Stimulated activated CD8-positive, alpha-beta memory T cell treated with anti-CD3 and anti-CD28 coated beads, Interleukin-7, amount 100 ng/mL, for 24 hours (primary cell): ENCODE data around the gene COCH.
"Not testable (repeated sequence)": the region's sequence is repeated elsewhere in the genome, so short reads cannot be mapped to it uniquely, and the experiment has no call there.

ENCODE experiments used
- DNase-seq: peaks from one replicate; pipeline ENCODE4 v3.0.0-alpha.2; 2020; ENCODE audit warnings: low read depth

The COCH gene

GRCh38 chr14:30875788-30876053 lies 1.4 kb downstream of the COCH start:
- no peak for DNase-seq

DNA sequence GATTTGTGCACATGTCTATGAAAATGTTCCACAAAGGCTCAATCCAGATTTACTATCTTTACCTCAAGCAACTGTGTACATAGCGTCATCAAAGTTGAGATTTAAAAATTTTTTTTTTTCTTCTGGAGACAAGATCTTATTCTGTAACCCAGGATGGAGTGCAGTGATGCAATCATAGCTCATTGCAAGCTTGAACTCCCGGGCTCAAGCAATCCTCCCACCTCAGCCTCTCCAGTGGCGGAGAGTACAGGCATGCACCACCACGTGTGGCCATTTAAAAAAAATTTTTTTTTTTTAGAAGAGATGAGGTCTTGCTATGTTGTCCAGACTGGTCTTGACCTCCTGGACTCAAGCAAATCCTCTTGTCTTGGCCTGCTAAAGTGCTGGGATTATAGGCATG lies 2.3 kb downstream of the COCH start:
- no peak for DNase-seq

DNA sequence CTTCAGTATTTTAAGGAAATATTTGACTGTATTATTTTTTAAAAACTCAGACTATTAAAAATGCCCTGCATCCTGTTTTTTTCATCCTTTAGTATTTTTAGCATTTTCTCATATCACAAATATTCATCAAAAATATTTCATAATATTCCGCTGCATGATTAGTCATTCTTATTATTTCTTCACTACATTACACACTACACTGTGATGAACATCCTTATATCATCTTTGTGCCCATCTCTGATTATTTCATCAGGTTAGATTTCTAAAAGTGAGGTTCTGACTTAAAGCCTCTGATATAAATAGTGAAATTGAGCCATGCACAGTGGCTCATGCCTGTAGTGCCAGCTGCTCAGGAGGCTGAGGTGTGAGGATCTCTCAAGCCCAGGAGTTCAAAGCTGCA lies 8.1 kb downstream of the COCH start:
- no peak for DNase-seq

DNA sequence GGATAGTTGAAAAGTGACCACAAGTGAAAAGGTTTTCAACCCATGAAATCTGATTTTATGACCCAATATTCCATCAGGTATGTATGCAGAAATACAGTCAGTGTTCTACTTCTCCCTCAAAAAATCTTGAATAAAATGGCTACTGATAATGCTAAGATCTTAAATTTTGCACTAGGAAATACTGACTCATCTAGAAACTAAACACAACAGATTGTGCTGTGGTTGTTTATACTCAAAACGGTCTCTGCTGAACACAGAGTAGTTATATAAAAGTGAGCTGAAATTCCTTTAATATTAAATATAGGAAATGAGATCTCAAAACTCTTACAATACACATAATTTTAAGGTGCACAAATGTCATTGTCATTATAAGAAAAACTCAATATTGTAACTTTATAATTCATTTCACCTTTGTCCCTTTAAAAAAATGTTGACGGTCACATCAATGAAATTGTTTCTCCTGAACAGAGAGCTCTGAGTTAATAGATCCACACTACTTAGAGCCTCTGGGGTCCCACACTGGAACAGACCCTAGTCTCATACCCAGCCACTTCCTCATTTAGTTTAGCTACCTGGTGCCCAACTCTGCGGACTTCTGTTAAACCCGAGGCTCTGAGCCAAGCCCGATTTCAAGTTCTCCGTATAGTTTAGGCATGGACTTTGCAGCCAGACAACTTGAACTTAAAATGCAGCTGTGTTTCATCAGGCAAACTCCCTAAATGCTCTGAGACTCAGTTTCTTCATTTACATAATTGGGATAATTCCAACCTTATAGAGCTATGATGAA lies 9.3 kb downstream of the COCH start:
- DNase-seq = no peak

- no peak for DNase-seq
These were observed 10.5 kb downstream of the COCH start for GRCh38 chr14:30884901-30885300.

DNA sequence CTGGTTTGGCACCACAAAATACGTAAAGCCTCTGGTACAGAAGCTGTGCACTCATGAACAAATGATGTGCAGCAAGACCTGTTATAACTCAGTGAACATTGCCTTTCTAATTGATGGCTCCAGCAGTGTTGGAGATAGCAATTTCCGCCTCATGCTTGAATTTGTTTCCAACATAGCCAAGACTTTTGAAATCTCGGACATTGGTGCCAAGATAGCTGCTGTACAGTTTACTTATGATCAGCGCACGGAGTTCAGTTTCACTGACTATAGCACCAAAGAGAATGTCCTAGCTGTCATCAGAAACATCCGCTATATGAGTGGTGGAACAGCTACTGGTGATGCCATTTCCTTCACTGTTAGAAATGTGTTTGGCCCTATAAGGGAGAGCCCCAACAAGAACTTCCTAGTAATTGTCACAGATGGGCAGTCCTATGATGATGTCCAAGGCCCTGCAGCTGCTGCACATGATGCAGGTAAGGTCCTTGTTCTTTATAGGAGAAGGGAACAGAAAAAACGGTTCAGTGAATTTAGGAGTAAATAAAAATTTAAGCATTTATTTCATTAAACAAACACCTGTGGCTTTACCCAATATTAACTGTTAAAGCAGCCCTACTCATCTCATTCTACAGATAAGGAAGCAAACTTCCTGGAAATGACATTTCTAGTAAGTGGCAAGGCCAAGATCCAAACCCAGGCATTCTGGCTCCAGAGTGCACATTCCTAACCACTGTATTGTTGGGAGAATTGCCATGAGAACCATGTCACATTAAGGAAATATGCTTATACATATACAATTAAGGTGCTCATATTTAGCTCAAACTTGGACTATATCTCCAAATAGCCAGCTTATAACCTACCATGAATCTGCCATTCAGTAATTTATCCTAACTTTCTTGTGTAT lies 11.7 kb downstream of the COCH start:
- no peak for DNase-seq

DNA sequence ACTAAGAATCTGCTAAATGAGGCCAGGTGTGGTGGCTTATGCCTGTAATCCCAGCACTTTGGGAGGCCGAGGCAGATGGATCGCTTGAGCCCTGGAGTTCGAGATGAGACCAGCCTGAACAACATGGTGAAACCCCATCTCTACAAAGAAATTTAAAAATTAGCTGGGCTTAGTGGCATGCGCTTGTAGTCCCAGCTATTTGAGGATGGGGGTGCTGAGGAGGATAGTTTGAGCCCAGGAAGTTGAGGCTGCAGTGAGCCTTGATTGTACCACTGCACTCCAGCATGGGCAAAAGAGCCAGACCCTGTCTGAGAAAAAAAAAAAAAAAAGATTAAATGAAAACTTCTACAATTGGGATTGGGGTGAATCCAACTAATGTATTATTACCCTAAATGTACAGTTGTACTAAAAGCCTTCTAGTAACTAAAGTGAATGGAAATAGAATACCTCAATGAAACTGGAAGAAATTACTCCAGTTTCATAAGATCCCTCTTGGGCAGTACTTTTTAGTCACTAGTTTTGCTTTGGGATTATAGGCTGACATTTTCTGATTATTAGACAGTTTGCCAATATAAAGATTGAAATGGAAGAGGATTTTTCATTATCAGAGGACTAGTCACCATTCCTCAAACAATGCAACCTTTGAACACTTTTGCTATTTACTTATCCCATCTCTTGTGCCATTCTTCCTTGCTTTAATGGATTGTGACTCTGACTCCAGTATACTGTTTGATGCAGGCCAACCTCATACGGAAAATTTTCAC lies 14.3 kb downstream of the COCH start:
- no peak for DNase-seq

GRCh38 chr14:30889244-30889594 lies 14.9 kb downstream of the COCH start:
- no peak for DNase-seq

GRCh38 chr14:30893819-30894218 lies 19.5 kb downstream of the COCH start:
- DNase-seq = no peak

- no peak for DNase-seq
These were observed 20.7 kb downstream of the COCH start for GRCh38 chr14:30894923-30895515.

DNA sequence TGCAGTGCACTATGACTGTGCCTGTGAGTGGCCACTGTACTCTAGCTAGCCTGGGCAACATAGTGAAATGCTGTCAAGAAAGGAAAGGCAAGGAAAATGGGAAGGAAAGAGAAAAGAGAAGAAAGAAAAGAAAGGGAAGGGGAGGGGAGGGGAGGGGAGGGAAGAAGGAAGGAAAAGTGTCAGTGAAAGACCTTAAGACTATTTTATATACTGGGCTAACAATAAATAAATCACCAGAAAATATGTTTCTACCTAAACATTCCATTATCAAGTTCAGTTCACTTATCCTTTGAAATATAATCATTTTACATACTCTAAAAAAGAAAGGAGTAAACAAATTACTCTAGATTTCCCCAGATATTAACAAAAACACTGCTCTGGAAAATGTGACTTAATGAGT lies 22.1 kb downstream of the COCH start:
- DNase-seq = no peak

GRCh38 chr14:30897121-30897520 lies 22.8 kb downstream of the COCH start:
- DNase-seq = not testable (repeated sequence)

GRCh38 chr14:30903285-30904124 lies 29.1 kb downstream of the COCH start:
- DNase-seq = no peak

GRCh38 chr14:30906752-30907658 lies 32.6 kb downstream of the COCH start:
- DNase-seq = no peak

DNA sequence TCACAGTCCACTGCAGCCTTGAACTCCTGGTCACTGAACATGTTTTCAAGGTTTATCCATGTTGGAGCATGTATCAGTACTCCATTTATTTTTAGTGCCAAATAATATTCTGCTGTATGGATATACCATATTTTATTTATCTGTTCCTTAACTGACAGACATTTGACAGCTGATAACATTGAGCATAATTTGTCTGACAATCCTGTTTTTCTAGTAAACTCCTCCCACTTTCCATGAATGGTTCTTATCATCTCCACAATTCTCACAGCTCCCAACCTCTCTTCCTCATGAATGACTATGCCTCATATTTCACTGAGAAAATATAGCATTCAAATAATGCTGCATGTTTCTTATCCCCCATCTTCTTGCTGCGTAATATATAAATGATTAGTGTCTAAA lies 33.3 kb downstream of the COCH start:
- DNase-seq = no peak

DNA sequence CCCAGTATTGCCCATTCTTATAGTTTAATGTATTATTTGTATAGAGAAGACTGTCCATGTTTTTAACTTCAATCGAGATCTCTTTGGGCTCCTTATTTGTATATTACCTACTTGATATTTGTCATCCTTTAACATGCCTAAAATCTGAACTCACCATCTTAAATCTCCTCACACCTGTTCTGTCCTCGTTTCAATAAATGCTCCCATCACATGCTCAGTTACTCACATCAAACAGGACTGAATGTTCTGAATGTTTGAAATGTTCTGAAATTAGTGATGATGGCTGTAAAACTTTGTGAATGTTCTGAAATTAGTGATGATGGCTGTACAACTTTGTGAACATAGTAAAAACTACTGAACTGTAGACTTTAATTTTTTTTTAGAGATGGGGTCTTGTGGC lies 34.5 kb downstream of the COCH start:
- DNase-seq = no peak

GRCh38 chr14:30914812-30915211 lies 40.5 kb downstream of the COCH start:
- no peak for DNase-seq

DNA sequence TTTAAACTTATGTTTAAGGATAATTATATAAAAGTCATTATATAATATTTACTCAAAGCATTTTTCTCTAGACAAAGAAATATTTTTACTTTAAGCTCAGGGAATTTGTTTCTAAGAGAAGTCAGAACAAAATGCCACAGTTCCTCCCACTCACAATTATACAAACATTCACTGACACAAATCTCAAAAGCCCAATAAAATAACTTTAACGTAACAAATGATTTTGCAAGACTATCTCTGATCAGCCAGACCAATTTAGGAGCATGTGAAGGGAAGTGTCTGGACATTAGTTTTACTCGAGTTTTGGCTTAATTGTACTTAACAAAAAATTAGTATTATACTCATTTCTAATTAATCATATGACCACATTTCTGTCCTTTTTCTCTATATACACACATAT lies 41.2 kb downstream of the COCH start:
- no peak for DNase-seq

- no peak for DNase-seq
These were observed 46.9 kb downstream of the COCH start for GRCh38 chr14:30921305-30921704.

GRCh38 chr14:30921788-30922187 lies 47.4 kb downstream of the COCH start:
- no peak for DNase-seq

DNA sequence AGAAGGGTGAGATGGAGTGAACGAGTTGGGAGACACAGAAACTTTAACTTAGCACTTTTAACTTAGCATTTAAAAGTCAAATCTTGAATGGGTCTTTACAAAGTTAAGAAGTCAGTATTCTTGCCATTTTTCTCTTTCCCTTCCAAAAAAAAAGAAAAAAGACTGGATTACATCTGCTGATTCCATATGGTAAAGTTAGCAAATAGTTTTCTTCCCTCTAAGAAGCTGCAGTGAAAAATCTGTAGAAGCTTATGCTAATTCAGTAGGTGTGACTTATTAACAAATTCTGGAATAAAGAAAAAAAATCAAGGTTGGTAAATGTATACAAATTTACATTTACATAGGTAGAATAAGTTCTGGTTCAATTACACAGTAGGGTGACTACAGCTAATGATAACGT lies 50.9 kb downstream of the COCH start:
- no peak for DNase-seq
